H4 (cell line): ENCODE results near the gene THOC2. TPM values are rescaled to one million over a fixed set of nuclear protein-coding genes. Genes with fewer than 3 reads are reported as not detected.
"Not testable (repeated sequence)": the region's sequence is repeated elsewhere in the genome, so short reads cannot be mapped to it uniquely, and the experiment has no call there.

Source experiments
- DNase-seq: peaks from one replicate; pipeline ENCODE4 v3.0.0-alpha.2; 2015; ENCODE audit warnings: low spot score
- total RNA-seq: library from RNA; depleted of rRNA; stranded (reverse); fragments of >200 nt; shearing (Covaris generic); gene quantifications from 2 replicates; pipeline ENCODE4 v1.2.3, GENCODE V29; 2014; rRNA removed

Gene THOC2
- total RNA-seq: 37.7 and 39.6 TPM in 2 replicates

GRCh38 chrX:123732670-123733363 lies at the start of gene THOC2:
TSS of gene THOC2 (minus strand) at chrX:123733052. CDS start at chrX:123733022, 30 bp downstream.
- peak; percentile 81 for DNase-seq

GRCh38 chrX:123781786-123782185 lies 48.9 kb upstream of the THOC2 start:
- DNase-seq: not testable (repeated sequence)

GRCh38 chrX:123779908-123780396 lies 47.1 kb upstream of the THOC2 start:
- no peak for DNase-seq

- DNase-seq: no peak
Observed at GRCh38 chrX:123773258-123773988, 40.6 kb upstream of the THOC2 start.

- DNase-seq: no peak
Observed at GRCh38 chrX:123771449-123772064, 38.7 kb upstream of the THOC2 start.

- peak; percentile 87 for DNase-seq
Observed at GRCh38 chrX:123764967-123765871, 32.4 kb upstream of the THOC2 start.

GRCh38 chrX:123759849-123760248 lies 27.0 kb upstream of the THOC2 start:
- DNase-seq: not testable (repeated sequence)

GRCh38 chrX:123757794-123758193 lies 24.9 kb upstream of the THOC2 start:
- not testable (repeated sequence) for DNase-seq

GRCh38 chrX:123756320-123756719 lies 23.5 kb upstream of the THOC2 start:
- no peak for DNase-seq

GRCh38 chrX:123755107-123755506 lies 22.3 kb upstream of the THOC2 start:
- no peak for DNase-seq

GRCh38 chrX:123753656-123754350 lies 21.0 kb upstream of the THOC2 start:
- no peak for DNase-seq

GRCh38 chrX:123749643-123750042 lies 16.8 kb upstream of the THOC2 start:
- DNase-seq: no peak

GRCh38 chrX:123745511-123745910 lies 12.7 kb upstream of the THOC2 start:
- DNase-seq: no peak

GRCh38 chrX:123743312-123743711 lies 10.5 kb upstream of the THOC2 start:
- no peak for DNase-seq

- DNase-seq: no peak
Observed at GRCh38 chrX:123742440-123742839, 9.6 kb upstream of the THOC2 start.

GRCh38 chrX:123740536-123740935 lies 7.7 kb upstream of the THOC2 start:
- no peak for DNase-seq

- no peak for DNase-seq
Observed at GRCh38 chrX:123740006-123740405, 7.2 kb upstream of the THOC2 start.

- DNase-seq: no peak
Observed at GRCh38 chrX:123739474-123739873, 6.6 kb upstream of the THOC2 start.

GRCh38 chrX:123738378-123738940 lies 5.6 kb upstream of the THOC2 start:
- DNase-seq: peak; percentile 18

GRCh38 chrX:123736333-123736921 lies 3.6 kb upstream of the THOC2 start:
- no peak for DNase-seq
